IPS-11a (cell line): ENCODE results near the gene DIRAS1.

Experiments
- H3K4me3 ChIP-seq: one replicate; pipeline ENCODE4 v1.5.1; 2013; ENCODE audit warnings: low read depth, low read length, control low read depth

DIRAS1 gene

DNA sequence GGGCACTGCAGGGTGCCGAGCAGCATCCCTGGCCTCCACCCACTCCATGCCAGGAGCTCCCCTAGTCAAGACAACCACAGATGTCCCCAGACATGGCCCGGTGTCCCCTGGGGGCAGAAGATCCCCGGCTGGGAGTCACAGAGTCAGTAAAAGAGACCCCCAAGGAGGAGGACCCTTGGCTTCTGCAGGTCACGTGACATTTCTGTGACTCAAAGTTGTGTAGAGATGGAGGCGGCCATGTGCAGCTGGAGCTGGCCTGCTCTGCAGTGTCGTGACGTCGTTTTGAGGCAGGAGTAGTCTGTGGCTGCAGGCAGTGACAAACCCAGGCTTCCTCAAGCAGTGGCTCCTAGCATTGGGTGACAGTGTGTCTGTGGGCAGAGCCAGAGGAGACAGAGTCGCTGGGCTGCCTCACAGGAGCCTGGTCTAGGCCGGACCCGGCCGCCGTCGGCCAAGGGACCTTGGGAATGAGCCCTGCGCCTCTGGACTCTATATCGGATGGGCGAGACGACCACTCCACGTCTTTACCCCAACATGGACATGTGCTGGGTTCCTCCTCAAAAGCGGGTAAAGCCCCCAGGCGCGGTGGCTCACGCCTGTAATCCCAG lies 7.7 kb upstream of the DIRAS1 start:
- H3K4me3 ChIP-seq, result no peak overlapping the region

DNA sequence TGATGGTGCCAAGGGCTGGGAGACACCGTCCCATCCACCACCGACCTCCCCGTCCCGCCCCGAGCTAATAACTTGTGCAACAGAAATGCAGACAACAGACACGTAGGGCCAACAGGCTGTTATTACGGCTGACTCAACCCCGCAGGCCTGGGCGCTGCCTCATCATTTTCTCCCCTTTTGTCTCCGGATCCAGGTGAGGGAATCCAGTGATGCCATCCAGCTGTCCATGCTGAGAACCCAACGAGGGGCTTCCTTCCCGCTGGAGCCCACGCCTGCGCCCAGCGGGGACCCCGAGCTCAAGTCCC lies 6.4 kb upstream of the DIRAS1 start:
- no peak overlapping the region for H3K4me3 ChIP-seq

DNA sequence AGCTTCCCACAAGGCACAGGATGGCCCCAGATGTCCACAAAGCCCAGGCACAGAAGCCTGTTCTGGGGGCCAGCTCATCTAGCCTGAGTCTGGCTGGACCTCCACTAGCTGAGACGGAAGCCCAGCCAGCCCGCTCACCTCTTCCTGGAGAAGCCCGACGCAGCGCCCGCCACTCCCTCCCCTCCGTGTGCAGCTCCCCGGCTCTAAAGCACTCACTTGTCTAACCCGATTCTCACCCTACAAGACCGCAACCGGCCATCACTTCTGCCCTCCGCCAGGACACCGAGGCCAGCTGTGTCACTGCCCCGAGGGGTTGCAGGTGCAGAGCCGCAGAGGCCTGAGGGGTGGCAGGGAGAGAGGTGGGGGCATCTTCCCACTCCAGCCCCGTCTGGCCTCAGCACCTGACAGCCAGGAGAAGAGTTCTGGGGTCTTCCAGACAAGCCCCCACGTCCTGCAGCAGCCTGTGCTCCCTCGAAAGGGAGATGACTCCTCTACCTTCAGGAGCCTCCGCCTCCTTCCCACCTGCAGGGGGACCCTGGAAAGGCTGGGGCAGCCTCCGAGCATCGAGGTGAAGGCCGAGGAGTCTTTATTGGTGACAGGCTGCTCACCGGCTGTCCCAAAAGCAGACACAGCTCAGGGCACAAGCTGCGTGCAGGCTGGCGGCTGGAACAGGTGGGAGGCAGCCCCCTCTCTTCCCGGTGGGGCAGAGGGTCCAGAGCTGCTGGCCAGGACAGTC lies 5.9 kb upstream of the DIRAS1 start:
- no peak overlapping the region for H3K4me3 ChIP-seq

DNA sequence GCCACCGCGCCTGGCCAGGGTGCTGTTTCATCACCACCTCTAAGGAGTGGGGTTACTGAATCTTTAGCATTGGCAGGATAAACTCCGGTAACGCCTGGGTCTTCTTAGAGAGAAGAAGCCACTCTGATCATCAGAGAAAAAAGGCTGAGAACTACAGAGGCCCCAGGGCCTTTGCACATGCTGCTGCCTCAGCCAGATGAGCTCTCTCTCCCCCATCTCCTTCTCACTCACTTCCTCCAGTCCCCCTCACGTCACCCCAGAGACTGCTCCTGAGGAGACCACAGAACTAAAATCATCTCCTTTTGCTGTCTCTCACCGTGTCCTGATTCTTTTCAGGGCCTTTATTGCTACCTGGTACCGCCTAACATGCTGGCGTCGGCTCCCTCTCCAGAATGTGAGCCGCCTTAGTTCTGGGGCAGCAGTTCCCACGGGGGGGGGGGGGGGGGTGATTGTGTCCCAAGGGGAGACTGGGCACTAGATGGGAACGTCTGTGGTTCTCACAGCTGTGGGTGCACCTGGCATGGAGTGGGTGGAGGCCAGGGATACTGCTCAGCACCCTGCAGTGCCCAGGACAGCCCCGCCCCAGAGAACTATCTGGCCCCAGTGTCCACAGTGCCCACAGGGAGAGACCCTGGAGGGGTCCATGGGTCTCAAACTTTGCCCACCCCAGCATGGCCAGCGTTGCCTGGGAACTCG lies 5.1 kb upstream of the DIRAS1 start:
- no peak overlapping the region for H3K4me3 ChIP-seq

DNA sequence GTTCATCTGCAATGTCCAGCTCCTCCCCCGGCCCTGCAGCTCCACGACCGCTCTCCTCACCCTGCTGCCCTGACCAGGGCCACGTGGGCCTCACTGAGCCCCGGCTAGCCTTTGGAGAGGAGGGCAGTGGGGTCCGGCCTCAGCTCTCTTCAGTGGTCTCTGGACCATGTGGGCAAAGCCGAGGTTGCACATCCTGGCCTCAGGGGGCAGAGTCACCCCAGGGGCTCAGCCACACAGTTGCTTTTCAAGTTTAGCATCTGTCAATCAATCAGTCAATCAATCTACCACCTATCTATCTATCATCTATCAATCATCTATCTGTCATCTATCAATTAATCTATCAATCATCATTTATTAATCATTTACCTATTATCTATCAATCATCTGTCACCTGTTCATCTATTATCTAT lies 3.0 kb upstream of the DIRAS1 start:
- no peak overlapping the region for H3K4me3 ChIP-seq

DNA sequence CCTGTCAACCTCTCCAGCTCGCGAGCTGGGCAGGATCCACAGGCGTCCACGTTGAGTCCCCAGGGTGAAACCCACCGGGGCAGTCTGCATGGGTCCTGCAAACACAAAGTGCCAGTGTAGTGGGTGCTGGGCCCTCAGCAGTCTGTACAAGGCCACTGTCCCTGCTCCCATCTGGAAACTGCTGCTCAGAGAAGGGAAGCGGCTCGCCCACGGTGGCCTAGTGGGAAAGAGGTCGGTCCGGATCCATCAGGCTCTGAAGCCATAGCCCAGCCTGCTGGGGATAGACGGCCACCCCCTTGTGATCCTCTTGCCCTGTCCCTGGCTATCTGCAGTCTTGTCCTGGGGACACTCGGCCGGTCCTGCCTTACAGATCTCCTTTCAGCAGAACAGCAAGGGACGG lies 2.6 kb upstream of the DIRAS1 start:
- no peak overlapping the region for H3K4me3 ChIP-seq

DNA sequence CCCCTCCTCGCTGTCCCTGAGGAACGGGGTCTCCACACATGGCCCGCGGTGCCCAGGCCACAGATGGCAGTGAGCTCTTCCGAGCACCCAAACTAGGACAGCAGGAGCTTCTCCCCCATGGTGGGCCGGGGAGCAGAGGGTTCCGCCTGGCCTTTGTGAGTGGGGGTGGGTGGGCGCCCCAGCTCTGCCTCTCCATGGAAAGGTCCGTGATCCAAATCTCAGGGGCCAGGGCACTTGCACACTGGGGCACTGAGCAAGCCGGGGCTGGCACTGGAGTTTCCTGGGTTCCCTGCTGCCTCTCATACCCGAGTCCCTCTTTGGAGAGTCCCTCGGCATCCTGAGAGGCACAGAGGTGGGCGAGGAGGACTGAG lies 2.2 kb upstream of the DIRAS1 start:
- H3K4me3 ChIP-seq, result no peak overlapping the region

DNA sequence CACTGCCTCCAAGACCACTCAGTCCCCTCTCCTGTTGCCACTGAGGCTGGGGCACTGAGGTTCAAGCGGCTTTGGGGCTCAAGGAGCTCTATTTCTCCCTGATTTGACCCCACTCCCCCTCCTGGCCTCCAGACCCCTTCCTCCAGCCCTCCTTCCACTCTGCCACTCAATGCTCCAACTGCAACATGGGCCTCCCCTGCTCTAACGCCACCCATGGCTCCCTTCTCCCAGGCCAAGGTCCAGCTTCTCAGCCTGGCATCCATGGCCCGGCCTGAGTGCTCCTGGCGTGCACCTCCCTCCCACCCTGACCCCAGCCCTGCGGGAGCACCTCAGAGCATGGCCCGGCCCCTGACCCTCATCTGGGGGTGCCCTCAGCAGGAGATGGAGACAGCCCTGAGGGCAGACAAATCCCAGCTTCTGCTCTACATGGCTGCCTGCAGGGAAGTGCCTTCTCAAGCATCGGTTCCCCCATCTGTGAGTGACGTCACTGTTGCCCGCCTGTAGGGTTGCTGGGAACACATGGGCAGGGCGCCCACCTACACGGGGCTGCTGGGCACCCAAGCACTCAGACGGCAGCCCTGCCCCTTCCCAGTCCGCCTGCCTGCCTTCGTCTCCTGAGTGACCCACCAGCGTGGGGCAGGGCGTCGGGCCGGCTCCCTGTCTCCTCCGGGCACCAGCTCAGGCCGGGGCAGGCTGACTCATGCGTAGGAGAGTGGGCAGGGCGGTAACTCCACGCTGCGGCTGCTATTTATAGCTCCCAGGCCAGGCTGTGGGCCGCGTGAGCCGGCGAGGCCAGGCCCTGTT lies 1.6 kb upstream of the DIRAS1 start:
- H3K4me3 ChIP-seq, result no peak overlapping the region

DNA sequence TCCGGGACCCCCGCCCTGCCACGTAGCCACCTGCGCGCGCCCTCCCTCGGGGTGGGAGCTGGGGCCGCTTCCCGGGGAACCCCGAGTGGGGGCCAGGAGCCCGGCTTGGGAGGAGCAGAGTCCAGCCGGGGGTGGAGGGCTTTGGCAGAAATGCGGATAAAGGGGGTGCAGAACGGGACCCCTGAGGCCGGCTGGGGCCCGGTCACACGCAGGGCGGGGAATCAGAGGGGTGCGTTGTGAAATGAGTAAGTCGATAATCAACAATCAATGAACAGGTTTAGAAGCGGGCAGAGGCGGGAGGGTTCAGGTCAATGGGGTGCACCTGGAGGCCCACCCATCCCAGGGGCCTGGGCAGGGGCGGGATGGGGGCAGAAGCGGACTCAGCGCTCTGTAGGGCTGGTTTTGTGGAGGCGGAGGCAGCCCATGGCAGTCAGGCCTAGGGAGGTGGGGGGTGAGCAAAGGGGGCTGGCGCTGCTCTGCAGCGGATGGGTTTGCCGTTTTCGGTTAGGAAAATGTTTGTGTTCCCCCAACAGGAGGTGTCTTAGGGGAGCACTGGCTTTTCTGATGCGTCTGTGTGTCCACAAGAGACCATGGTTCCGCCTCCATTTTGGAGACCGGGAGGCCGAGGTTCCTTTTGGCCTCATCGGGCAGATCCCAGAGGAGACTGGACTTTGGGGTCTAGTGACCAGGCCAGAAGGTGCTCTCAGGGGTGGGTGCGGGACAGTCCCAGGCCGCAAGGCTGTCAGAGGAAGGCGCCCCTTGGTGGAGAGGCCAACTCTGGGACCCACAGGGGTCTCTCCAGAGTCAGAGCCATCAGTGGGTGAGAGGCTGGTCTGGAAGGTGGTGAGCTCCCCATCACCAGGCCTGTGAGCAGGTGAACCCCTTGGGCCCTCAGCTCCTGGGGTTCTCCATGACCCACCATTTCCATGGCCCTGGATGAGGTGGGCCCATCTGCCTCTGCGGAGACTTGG lies 683 bp upstream of the DIRAS1 start:
- H3K4me3 ChIP-seq, result peak overlapping the region; percentile 45

DNA sequence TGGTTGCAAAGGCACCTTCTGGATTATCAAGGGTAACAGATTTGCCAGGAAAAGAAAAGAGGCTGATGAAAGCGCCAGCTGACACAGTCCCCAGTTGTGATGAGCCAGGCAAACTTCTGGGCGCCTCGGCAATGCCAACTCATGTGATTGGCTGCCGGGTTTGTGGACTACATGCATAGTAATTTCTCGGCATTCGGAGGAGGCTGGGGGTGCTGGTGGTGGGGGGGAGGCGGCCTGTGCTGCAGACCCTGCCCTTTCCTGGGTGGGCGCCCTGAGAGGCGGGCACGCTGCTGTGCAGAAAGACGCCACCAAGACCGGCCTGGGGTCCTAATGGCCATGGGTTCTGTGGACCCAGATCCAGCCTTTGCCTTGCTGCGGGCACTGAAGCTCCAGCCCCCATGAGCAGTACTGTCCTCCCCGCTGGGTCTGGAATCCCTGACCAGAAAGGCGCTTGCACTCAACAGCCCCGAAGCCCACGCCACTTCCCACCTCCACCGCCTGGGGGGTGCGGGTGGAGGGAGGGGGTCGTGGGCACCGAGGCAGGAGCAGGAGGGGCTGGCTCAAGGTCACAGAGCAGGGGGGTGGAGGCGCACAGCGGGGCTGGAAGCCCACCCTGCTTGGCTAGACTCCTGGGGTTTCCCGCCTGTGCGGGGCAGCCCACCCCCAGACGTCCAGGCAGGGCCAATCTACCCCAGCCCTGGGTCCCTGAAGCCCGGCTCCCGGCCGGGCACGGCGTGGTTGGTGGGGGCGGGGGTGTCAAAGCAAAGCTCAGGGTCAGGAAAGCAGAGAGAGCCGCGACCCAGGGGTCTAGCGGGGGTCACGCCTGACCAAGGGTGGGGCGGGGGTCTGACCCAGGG lies 1.0 kb downstream of the DIRAS1 start:
- H3K4me3 ChIP-seq, result peak overlapping the region; percentile 33

DNA sequence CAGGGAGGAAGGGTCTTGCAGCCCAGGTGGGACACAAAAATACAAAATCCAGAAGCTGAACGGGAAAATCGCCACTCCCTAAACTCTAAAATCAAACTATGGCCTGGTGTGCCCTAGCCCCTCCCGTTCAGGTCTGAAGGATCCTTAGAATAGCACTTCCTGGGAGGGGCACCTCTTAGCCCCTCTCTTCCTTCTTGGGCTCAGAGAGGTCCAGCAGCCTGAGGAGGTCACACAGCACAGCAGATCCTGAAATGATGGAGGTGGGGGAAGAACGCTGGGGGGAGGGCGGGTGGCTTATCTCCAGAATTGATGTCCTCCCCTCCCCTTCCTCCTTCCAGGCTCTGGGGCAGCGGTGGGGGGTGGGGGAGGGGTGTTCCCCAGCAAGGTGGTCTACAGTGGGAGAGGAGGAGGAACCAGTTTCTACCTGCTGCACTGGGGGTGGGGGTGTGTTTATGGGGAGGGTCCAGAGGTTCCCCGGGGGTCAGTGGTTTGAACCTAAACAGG lies 1.9 kb downstream of the DIRAS1 start:
- no peak overlapping the region for H3K4me3 ChIP-seq

DNA sequence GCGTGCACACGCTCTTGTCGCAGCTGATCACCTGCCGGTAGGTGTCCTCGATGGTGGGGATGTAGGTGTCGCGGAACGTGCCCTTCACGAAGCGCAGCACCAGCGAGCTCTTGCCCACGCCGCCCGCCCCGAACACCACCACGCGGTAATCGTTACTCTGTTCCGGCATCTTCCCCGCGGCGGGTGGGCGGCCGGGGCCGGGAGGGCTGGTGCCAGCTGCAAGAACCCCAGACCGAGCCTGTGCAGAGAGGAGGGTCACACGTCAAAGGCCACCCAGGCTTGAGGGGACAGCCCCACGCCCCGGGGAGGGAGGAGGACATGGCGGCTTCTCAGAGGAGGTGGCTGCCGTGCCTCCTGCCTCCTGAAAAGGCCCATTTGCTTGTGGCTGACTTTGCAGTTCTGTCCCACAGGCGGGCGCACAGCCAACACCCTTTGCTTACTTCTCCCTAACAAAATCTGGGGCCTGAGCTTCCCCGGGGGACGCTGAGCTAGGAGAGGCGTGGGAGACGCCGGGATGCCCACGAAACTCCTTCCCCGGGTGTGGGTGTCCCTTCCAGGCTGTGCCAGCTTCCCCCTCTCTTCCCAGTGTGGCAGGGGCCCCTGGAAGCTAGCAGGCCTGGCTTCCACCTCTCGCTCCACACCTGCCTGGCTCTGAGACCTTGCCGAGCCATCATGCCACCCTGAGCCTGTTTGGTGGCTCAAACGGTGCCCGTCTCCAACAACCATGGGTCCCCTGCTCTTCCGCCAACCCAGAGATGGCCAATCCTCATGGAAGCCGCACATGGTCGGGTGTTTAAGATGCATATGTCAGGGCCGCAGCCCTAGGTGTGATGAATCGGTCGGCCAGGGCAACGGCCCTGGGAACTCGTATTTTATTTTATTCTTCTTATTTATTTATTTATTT lies 3.3 kb downstream of the DIRAS1 start:
- no peak overlapping the region for H3K4me3 ChIP-seq

DNA sequence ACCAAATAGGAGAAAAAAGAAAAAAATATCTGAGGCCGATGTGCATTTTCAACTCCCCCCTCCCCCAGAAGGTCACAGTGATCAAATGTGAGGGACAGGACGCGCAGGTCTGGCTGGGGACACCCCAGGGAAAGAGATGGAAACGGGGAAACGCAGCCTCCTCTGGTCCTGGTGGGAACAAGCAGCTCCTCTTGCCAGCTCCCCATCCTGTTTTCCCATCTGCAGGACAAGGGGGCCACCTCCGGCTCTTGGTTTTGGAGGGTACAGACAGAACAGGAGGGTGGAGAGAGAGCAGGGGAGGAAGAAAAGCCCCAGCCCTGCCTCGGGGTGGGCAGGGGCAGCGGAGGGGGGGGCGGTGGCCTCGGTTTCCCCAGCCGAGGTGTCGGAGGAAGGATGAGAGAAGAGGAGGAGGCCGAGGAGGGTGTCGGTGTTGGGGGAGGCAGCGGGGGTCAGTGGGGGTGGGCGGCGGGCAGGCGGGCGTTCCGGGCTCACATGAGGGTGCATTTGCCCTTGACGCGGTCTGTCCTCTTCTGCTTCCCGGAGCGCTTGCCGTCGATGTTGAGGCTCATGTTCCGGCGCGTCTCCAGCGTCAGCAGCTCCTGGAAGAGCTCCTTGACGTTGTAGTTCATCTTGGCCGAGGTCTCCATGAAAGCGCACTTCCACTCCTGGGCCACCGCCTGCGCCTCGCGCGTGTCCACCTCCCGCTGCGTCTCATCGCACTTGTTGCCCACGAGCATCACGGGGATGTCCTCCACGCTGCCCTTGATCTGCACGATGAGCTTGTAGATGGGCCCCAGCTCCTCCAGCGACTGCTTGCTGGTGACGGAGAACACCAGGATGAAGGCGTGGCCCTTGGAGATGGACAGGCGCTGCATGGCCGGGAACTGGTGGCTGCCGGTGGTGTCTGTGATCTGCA lies 4.2 kb downstream of the DIRAS1 start:
- H3K4me3 ChIP-seq, result no peak overlapping the region

DNA sequence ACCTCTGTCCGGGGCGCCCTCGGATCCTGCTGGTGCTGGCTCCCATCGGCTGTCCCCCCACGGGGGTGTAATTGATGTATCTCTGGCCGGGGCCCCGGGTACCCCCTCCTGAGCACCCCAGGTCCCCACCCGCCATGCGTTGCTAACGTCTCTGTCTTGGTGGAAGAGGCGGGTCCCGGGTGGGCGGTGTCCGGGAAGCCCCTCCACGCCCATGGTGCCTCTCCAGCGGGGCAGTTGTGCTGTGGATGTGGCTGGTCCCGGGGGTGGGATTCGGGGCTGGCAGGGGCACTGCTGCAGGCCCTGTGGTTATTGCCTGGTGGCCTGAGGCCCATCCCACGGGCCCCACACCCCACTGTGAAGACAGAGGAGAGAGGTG lies 4.9 kb downstream of the DIRAS1 start:
- no peak overlapping the region for H3K4me3 ChIP-seq

DNA sequence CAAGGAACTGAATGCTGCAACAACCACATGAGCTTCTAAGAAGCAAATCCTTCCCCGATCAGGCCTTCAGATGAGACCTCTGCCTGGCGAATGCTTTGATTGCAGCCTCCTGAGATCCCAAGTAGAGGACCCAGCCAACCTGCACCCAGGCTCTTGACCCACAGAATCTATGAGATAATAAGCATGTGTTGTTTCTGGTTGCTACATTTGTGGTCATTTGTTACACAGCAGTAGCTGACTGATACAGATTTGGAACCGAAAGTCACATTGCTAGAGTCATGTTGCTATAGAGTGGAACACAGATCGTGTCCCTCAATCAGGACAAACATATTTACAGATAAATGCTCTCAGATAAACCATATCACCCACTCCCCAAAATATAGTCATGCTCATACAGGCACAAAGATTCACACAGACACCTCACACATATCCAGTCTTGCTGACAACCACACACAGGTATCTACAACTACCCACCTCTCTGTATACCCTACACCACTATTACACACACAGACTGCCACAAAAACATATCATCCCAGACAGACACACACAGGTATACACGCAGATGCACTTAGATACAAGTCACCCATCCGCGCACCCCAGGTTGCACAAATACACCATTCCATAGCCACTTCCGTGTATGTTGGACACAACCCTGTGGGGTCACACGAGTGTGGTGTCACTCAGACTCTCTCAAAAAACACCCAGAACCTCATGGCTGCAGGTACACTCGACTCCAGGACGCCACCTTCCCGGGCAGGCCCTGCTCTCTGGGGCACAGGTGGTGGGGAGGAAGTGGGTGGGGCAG lies 5.5 kb downstream of the DIRAS1 start:
- H3K4me3 ChIP-seq, result no peak overlapping the region

DNA sequence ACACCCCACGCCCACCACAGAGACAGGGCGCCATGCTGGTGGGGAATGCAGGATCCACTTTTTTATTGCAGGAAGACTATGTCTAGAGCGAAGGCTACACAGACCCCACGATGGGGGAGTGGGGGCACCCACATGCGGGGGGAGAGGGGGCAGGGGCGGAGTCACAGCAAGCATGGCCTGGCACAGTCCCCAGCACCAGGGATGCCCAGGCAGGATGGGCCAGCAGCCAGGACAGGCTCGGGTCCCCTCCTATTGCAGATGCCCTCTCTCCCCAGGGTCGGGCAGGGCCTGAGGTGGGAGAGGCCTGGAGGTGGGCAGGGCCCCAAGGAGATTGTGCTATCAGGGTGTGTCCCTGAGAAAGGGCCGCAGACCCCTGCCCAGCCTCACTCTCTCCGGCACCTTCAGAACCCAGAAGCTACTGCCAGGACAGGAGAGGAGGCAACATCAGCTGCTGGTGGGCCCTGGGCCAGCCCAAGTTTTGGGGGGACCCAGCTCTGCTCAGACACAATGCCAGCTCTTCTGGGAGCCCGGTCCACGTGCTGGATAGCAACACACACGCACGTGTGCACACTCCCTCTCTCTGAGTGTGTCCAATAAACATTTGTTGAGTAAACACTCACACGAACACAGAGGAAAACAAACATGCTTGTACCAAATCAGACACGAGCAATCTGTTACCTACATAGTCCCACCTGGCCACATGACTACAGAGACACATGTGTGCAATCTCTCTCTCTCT lies 6.5 kb downstream of the DIRAS1 start:
- H3K4me3 ChIP-seq, result no peak overlapping the region
